Activated T-cell treated with anti-CD3 and anti-CD28 coated beads, Interleukin-2, amount 50 U/mL, for 24 hours (primary cell): ENCODE data around the gene NR2F1.

Source experiments
- DNase-seq: peaks from one replicate; pipeline ENCODE4 v3.0.0-alpha.2; 2020
- H3K27ac Mint-ChIP-seq: 2 replicates; pipeline ENCODE4 v1.8.0; 2020; ENCODE audit warnings: mild to moderate bottlenecking, mixed read lengths
- H3K27me3 Mint-ChIP-seq: 2 replicates; pipeline ENCODE4 v1.8.0; 2020; ENCODE audit warnings: mixed read lengths
- H3K36me3 Mint-ChIP-seq: 2 replicates; pipeline ENCODE4 v1.8.0; 2020; ENCODE audit warnings: low read depth, mixed read lengths
- H3K4me1 Mint-ChIP-seq: 2 replicates; pipeline ENCODE4 v1.8.0; 2020; ENCODE audit warnings: low read depth, mixed read lengths
- H3K4me3 Mint-ChIP-seq: 2 replicates; pipeline ENCODE4 v1.8.0; 2020; ENCODE audit warnings: mild to moderate bottlenecking, moderate library complexity, mixed read lengths
- H3K9me3 Mint-ChIP-seq: 2 replicates; pipeline ENCODE4 v1.8.0; 2020; ENCODE audit warnings: mixed read lengths

The NR2F1 gene

DNA sequence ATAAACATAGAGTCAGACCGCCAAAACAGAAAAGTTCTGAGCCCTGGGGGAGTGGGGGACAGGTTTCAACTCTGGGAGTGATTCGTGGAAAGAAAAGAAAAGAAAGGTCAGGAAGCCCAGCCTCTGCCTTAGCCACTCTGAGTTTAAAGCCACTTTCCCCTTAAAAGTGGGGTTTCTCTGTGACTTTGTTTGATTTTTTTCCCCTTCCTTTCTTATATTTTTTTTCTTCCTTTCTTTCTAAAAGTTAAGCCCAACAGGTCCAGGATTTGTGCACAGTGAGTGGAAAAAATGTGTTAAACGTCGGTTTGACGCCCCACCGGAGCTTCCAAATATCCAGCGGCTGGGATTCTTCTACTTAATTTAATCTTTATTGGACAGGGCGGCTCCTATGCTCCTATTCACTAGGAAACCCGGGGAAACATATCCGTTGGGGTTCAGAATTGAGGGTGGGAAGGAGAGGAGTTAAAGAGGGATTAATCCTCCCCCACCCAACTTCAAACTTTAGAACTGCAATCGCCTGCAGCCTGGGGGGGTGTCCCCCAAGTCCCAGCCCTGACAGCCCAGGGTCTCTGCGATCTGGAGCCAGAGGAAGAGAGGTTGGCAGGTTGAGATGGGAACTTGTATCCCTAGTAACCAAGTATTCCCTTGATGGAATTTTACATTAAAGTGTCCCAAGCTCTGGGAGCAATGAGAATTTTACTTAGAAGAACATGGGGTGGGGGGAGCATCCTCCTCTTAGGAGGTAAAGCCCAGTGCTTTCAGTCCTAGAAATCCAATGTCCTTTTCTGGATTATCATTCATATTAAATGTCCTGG is 8.3 kb upstream of the NR2F1 start:
- Mint-ChIP-seq H3K4me3 (no peak overlapping the region), H3K27ac (no peak overlapping the region), H3K27me3 (peaks cover 94% of the 10 kb centered on the region)

DNA sequence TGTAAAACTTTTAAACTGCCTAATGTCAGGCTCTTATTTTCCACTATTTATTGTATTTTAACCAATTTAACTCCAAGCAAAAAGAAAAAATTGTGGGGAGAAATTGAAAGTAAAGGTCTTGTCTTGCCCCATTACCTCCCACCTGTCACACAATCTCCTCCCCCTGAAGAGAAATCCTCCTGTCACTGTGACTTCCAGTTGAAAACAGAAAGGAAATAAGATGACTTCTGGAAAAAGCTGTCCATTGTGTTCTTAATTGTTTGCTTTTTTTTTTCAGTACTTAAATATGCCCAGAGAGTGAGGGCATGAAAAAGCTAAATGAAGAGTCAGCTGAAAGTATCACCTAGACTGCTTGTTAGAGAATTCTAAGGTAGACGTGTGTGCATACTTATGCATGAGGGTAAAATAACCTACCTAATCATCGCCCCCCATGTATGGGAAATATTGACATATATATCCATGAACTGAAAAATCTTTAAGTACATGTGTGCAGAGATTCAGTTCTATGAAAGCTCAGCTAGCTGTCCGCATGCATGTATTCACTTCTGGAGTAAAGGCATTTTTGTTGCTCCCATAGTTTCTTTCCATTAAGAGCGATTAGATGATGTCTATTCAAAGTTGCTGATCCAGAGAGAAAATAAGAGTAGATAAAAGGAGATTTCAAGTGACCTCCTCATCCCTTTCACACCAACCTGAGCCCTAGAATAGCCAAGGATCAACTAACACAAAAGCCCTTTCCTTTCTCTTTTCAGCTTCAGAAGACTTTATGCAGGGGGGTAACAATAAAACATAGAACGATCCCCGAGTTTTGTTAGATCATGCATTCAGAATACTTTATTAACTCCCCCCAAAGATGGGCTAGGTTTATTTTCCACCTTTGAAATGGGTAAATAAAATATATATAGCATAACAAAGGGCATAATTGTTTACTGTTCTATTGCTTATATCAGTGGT is 7.3 kb upstream of the NR2F1 start:
- no peaks in the 10 kb centered on the region for H3K9me3 Mint-ChIP-seq
- no peaks in the 10 kb centered on the region for H3K36me3 Mint-ChIP-seq
- peaks cover 95% of the 10 kb centered on the region for H3K27me3 Mint-ChIP-seq
- no peak for DNase-seq
- no peak overlapping the region for H3K4me3 Mint-ChIP-seq
- H3K27ac Mint-ChIP-seq = no peak overlapping the region
- peaks cover 41% of the 10 kb centered on the region for H3K4me1 Mint-ChIP-seq

More for the DNA sequence above, 8.3 kb upstream of the NR2F1 start:
- Mint-ChIP-seq H3K36me3 (no peaks in the 10 kb centered on the region), H3K9me3 (no peaks in the 10 kb centered on the region), H3K4me1 (peaks cover 39% of the 10 kb centered on the region)
- no peak for DNase-seq

DNA sequence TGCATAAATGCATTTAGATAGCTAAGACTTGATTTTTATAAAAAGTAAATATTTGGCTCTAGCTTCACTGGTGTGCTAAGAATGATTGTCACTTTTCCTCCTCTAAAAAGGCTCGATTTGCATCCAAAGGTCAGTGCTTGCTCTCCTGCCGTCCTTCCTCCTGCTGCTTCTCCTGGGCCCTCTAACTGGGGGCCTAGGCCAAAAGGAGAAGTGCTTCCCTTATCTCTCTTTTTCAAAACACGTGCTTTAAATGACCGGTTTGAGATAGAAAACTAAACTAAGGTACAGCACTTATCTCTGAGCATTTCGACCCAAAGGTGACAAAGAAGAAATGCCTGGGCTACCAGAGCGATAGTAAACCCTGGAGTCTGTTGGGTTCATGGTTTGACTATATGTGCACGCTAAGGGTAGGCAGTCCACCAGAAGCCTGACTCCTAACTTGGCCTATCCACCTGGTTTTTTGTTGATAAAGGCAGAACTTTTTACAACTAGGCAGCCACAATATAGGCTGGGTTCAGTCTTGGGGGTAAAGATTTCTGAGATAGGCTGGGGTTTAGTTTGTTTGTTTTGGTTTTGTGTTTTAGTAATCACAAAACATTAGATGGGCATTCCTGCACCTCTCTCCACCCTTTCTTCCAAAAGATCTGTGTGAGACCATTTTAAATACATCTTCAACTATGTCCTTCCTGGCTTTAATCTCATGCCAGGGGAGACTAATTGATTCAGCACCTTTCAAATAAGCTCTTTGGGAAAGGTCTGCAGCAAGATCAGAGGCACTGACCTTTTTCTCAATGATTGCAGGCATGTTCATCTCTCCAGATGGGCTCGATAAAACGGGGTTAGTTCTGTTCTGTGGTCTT is 5.8 kb upstream of the NR2F1 start:
- H3K27me3 Mint-ChIP-seq = peaks cover 83% of the 10 kb centered on the region
- H3K4me3 Mint-ChIP-seq = no peak overlapping the region
- H3K4me1 Mint-ChIP-seq = peaks cover 30% of the 10 kb centered on the region
- H3K36me3 Mint-ChIP-seq = no peaks in the 10 kb centered on the region
- no peak overlapping the region for H3K27ac Mint-ChIP-seq
- no peaks in the 10 kb centered on the region for H3K9me3 Mint-ChIP-seq
- no peak for DNase-seq

DNA sequence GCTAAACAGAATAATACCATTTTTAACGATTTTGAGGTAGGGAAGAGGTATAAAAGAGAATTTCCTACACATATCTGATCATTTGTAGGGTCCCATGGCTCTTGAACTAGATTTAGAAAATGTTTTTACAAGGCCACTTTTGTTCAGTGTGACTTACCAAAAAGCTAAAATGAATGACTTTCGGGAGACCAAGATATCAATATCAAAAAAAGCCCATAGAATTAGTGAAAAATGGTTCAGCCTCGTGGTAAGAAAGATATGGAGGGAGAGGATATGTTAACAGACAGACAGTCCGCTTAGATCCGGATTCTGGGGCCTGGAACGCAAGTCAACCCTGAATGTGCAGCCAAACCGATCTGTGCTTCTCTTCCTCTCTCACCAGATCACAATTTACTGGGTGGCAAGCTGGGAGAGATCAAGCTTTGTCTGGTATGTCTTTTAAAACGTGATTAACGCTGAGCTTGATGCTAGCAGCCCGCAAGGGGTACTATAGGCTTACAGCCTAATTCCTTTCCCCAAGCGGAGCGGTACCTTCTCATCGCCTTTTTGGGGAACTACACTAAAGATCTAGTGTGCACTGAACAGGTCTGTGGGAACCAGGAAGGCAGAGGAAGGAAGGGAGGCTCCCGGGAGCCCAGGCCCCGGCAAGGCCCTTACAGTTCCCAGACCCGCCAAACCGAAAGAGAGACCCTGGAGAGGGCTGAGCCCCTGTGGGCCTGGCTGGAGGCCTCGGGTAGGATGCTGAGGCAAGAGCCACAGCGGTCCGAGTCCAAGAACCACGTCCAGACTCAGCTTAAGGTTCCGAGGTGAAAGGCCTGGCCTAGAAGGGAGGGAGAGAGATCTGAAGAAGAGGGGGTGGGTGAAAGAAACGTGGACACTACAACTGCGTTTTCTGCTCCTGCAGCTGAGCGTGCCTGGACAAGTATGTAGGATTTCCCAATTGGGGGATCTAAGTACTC is 4.9 kb upstream of the NR2F1 start:
- no peak for DNase-seq
- Mint-ChIP-seq H3K36me3 (no peaks in the 10 kb centered on the region), H3K27ac (no peak overlapping the region), H3K9me3 (no peaks in the 10 kb centered on the region), H3K27me3 (peaks cover 73% of the 10 kb centered on the region), H3K4me3 (no peak overlapping the region), H3K4me1 (peaks cover 22% of the 10 kb centered on the region)

DNA sequence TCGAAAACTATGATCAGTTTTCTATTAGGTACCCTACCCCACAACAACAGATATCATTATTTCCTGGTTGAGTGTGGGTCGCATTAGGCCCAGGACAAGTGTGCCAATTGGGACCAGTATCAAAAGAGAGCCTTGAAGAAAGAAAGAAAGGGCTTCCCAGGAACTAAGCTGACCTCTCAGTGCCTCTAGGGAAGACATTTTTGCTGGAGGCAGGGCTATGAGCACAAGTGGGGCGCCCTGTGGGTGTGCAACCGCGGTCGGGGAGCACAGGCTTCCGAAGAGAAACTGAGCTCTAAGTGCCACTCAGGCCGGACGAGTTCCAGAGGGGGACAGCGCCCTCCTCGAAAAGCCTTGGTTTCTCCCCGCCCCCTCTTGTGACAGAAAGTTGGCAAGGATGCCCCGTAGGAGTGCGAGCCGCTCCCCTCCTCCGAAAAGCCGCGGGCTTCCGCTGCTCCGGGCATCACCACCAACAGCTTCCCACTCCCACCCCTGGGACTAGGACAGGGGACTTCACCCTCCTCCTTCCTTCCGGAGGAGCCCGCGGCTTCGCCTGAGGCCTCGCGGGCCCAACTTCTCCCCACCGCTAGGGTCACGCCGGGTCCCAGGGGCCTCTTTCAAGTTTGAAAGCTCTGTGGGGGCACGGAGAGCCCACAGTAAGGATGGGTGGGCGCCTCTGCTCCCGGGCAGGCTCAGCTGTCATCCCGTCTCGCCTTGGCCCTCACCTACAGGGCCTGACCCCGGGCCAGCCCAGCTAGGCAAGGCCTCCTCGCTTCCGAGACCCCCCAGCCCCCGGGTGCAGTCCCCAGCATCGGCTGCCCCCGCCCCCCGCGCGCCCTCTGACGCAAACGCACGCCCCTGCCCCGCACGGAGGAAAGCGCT is 4.0 kb upstream of the NR2F1 start:
- H3K4me1 Mint-ChIP-seq = peaks cover 23% of the 10 kb centered on the region
- no peaks in the 10 kb centered on the region for H3K9me3 Mint-ChIP-seq
- H3K36me3 Mint-ChIP-seq = no peaks in the 10 kb centered on the region
- DNase-seq = no peak
- no peak overlapping the region for H3K27ac Mint-ChIP-seq
- peaks cover 64% of the 10 kb centered on the region for H3K27me3 Mint-ChIP-seq
- no peak overlapping the region for H3K4me3 Mint-ChIP-seq

DNA sequence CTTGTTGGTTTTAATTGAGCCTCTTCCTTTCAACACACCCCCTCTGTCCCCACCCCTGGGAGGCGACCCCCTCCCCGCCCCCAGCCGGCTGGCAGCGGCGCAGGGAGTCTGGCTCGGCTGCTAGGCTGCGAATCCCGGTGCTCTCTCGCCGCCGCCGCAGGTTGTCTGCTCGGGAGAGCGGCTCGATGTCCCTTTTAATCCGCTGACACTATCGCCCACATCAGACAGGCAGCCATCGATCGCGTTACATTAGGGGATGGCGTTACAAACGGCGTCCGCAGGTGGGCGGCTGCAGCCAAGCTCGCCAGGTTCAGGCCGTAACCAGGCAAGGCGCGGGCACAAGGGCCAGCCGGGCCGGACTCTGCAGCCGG is 3.3 kb upstream of the NR2F1 start:
- Mint-ChIP-seq H3K4me3 (peak overlapping the region; percentile 73), H3K36me3 (no peaks in the 10 kb centered on the region), H3K27ac (no peak overlapping the region), H3K27me3 (peaks cover 58% of the 10 kb centered on the region), H3K4me1 (peaks cover 23% of the 10 kb centered on the region), H3K9me3 (no peaks in the 10 kb centered on the region)
- DNase-seq = no peak

DNA sequence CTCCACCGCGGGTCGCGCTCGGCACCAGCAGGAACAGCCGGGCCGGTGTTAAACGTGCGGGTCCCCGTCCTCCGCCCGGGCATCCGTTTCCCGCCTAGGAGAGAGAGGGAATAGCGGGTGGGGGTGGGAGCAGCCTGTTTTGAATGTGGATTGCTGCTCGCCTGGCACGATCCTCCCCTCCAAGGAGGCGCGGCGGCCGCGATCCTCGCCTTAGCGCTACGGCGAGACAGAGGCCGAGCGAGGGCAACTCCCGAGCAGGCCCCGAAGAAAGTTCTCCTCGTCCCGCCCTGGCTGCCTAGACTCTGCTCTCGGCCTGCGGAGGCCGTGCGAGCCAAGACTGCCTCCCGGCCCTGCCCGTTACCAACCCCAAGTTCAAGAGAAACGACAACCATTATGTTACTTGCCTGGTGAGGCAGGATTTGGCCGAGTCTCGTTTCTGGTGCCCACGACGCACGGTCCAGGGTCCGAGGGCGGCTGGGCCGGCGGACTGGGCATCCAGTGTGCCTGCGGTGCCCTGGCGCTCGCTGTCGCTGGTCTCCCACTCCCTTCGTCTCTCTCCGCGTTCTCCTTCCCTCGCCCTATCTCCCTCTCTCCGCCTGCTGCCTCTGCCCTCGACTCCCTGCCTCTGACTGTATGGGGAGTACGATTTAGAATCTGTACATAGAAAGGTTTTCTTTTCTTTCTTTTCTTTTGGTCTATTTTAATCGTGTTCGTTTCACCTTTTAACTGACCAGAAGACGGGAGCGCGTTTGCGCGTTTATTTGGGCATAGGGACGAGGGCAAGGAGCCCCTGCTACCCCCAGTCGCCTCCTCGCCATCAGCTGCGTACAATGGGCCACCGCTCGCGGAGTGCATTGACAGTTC is 2.7 kb upstream of the NR2F1 start:
- no peaks in the 10 kb centered on the region for H3K9me3 Mint-ChIP-seq
- peak overlapping the region; percentile 73 for H3K4me3 Mint-ChIP-seq
- no peak overlapping the region for H3K27ac Mint-ChIP-seq
- H3K36me3 Mint-ChIP-seq = no peaks in the 10 kb centered on the region
- peaks cover 25% of the 10 kb centered on the region for H3K4me1 Mint-ChIP-seq
- H3K27me3 Mint-ChIP-seq = peaks cover 54% of the 10 kb centered on the region
- DNase-seq = peak; percentile 59

DNA sequence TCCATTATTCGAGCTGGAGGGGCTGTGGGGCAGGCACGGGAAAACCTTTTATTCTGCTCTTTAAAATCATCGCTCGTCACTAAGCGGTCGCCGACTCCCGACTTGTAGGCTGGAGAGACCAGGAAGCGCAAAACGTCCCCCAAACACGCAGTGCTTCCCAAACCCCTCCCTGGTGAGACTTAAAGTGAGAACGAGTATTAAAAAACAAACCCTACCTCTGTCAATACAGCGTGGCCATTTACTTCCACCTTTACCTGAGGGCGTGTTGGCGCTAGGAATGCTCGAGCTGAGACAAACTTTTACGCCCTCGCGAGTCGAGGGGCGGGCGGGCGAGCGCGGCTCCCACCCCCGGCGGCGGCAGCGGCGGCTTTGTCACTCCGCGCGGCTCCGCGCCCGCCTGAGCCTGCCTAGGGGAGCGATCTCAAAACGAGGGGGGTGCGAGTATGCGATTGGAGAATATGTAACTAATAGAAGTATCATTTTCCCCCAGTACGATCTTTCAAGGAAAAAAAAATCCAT is 2.0 kb upstream of the NR2F1 start, which contains the start of gene NR2F1-AS1:
TSS of gene NR2F1-AS1 (minus strand) at position 293 of the 519 bp plus-strand sequence.
- Mint-ChIP-seq H3K4me3 (peak within 1 kb of the TSS; percentile 73), H3K4me1 (peaks cover 26% of the 10 kb centered on the region), H3K36me3 (no peaks in the 10 kb centered on the region), H3K9me3 (no peaks in the 10 kb centered on the region), H3K27ac (no peak within 1 kb of the TSS), H3K27me3 (peaks cover 54% of the 10 kb centered on the region)
- no peak for DNase-seq

DNA sequence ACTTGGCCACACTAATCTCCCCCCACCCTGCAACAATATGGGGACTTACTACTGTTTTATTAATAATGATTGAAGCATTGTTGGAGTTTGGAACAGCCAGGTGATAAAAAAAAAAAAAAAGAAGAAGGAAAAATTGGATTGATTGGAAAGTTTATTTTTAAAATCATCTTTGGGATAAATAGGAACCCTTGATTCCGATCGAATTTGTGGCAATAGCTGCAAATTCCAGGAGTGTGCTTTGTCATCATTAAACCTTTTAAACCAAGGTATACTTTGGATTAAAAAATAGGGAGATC is 907 bp upstream of the NR2F1 start:
- no peak overlapping the region for H3K27ac Mint-ChIP-seq
- DNase-seq = no peak
- peaks cover 55% of the 10 kb centered on the region for H3K27me3 Mint-ChIP-seq
- no peaks in the 10 kb centered on the region for H3K36me3 Mint-ChIP-seq
- no peaks in the 10 kb centered on the region for H3K9me3 Mint-ChIP-seq
- no peak overlapping the region for H3K4me3 Mint-ChIP-seq
- H3K4me1 Mint-ChIP-seq = peaks cover 27% of the 10 kb centered on the region

DNA sequence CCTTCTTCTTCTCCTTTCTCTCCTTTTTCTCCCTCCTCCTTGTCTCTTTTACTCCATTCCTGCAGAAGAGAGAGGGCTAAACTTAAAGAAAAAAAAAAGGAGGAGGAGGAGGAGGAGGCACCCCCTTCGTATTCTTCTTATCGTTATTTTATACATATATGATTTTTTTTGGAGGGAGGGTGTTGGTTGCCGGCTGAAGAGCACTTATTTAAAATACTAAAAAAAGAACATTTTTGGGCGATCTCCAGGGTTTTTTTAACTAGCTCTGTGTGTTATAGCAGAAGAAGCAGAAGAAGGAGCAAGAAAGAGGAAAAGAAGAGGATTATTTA is 381 bp downstream of the NR2F1 start:
- Mint-ChIP-seq H3K4me1 (peaks cover 38% of the 10 kb centered on the region), H3K4me3 (no peak overlapping the region), H3K9me3 (peaks cover 4% of the 10 kb centered on the region), H3K36me3 (peaks cover 3% of the 10 kb centered on the region), H3K27ac (peak overlapping the region; percentile 14), H3K27me3 (peaks cover 53% of the 10 kb centered on the region)
- no peak for DNase-seq

DNA sequence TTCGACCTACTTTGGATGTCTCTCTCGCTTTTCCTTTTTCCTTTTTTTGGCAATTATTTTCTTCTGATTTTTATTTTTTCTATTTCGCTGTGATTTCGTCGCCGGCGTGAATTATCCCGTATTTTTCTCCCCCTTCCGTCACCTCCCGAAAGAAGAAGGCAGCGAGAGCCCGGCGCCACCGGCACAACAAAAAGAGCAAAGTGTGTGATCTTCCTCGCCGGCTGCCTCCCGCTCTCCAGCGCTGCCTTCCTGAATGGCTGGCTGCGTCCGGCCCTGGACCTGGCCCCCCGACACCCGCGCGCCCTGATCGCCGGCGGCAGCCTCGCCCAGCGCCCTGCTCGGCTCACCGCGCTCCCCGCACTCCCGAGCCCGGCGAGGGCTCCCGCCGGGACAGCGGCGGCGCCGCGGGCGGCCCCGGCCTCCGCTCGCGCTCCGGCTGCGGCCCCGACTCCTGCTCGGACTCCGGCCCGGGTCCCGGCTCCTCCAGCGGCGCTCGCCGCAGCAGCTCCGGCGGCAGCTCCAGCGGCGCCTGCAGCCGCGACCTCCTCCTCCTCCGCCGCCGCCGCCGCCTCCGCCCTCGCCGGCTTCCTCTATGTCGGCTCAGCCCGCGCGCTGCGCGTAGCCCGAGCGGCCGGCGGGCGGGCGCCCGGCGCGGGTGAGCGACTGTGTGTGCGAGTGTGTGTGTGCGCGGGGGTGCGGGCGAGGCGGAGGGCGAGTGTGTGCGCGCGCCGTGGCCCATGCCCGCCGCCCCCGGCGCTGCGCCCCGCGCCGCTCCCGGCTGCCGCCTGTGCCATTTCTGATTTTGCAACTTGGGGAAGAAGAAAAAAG is 960 bp downstream of the NR2F1 start:
- peak overlapping the region; percentile 51 for H3K4me3 Mint-ChIP-seq
- peak overlapping the region; percentile 14 for H3K27ac Mint-ChIP-seq
- peaks cover 37% of the 10 kb centered on the region for H3K4me1 Mint-ChIP-seq
- H3K27me3 Mint-ChIP-seq = peaks cover 53% of the 10 kb centered on the region
- peaks cover 4% of the 10 kb centered on the region for H3K9me3 Mint-ChIP-seq
- peak; percentile 56 for DNase-seq
- H3K36me3 Mint-ChIP-seq = peaks cover 3% of the 10 kb centered on the region
